H1 (cell line): ENCODE measurements around the gene RPS6KA4. TPM values are rescaled to one million over a fixed set of nuclear protein-coding genes. Genes with fewer than 3 reads are reported as not detected.

Experiments used
- CTCF ChIA-PET: fragments of 300-600 bp; sonication (Branson Sonifier 250); formaldehyde crosslinking; loops from one replicate; lab custom pipeline; 2021; ENCODE audit not compliant: partially characterized antibody; lab: Charles Lee
- POLR2A ChIA-PET: fragments of 300-600 bp; sonication (Branson Sonifier 250); formaldehyde crosslinking; loops from one replicate; lab custom pipeline; 2021; ENCODE audit warnings: inconsistent platforms; ENCODE audit not compliant: partially characterized antibody; lab: Charles Lee
- DNase-seq, 2 experiments: peaks; one replicate each; pipeline versions ENCODE4 v3.0.0 to v3.0.0-alpha.2; 2010 to 2022; ENCODE audit warnings: low spot score in 2 of 2, low read depth in 1 of 2, mixed read lengths in 1 of 2
- FAIRE-seq: peaks from 2 replicates; lab custom pipeline; 2011; peaks lifted over from hg19 to GRCh38; lab: Jason Lieb, UNC
- H2AFZ ChIP-seq: 2 replicates; pipeline ENCODE4 v1.8.1; 2012; ENCODE audit warnings: low read length, inconsistent platforms
- H2AK5ac ChIP-seq: 2 replicates; pipeline ENCODE4 v1.6.1; 2013; ENCODE audit warnings: low read depth, low read length
- H2BK120ac ChIP-seq: replicated peaks from 2 replicates; pipeline ENCODE3; 2013; ENCODE audit warnings: low read depth, low read length, inconsistent platforms
- H2BK12ac ChIP-seq: 2 replicates; pipeline ENCODE4 v1.6.1; 2013; ENCODE audit warnings: low read depth, low read length
- H2BK15ac ChIP-seq: 2 replicates; pipeline ENCODE4 v1.6.1; 2013; ENCODE audit warnings: low read length
- H2BK20ac ChIP-seq: 2 replicates; pipeline ENCODE4 v1.6.1; 2013; ENCODE audit warnings: low read length
- H2BK5ac ChIP-seq: 2 replicates; pipeline ENCODE4 v1.6.1; 2013; ENCODE audit warnings: low read depth, low read length
- H3K14ac ChIP-seq: 2 replicates; pipeline ENCODE4 v1.6.1; 2013; ENCODE audit warnings: inconsistent platforms; ENCODE audit not compliant: insufficient read length
- H3K18ac ChIP-seq: 2 replicates; pipeline ENCODE4 v1.6.1; 2013; ENCODE audit warnings: low read length; ENCODE audit errors: extremely low read depth
- H3K23ac ChIP-seq: 2 replicates; pipeline ENCODE4 v1.6.1; 2013; ENCODE audit warnings: inconsistent platforms; ENCODE audit not compliant: insufficient read length
- H3K23me2 ChIP-seq: 2 replicates; pipeline ENCODE4 v1.6.1; 2013; ENCODE audit warnings: low read depth, low read length
- H3K27ac ChIP-seq: 2 replicates; pipeline ENCODE4 v1.6.1; 2011; ENCODE audit warnings: low read depth, low read length, inconsistent platforms
- H3K27me3 ChIP-seq, 4 experiments: replicated peaks in 1 of 4; 1 replicate in 1 of 4; 2 replicates in 3 of 4; pipeline versions ENCODE4 v1.6.1 to v1.8.1; 2011 to 2013; ENCODE audit warnings: low read length in 3 of 4, mild to moderate bottlenecking in 3 of 4, inconsistent platforms in 2 of 4, mixed read lengths in 2 of 4, moderate library complexity in 1 of 4; ENCODE audit not compliant: control insufficient read depth in 3 of 4, insufficient read depth in 3 of 4; ENCODE audit errors: extremely low read depth in 1 of 4
- H3K36me3 ChIP-seq, 4 experiments: 2 replicates each; pipeline versions ENCODE4 v1.6.1 to v1.8.1; 2011 to 2013; ENCODE audit warnings: mild to moderate bottlenecking in 4 of 4, low read length in 3 of 4, moderate library complexity in 2 of 4, control low read depth in 1 of 4, inconsistent platforms in 1 of 4; ENCODE audit not compliant: insufficient read depth in 4 of 4, control insufficient read depth in 2 of 4
- H3K4ac ChIP-seq: replicated peaks from 2 replicates; pipeline ENCODE3; 2013; ENCODE audit warnings: low read length, low read depth, mixed read lengths, inconsistent platforms; ENCODE audit not compliant: insufficient read length
- H3K4me1 ChIP-seq, 4 experiments: replicated peaks in 1 of 4; 1 replicate in 1 of 4; 2 replicates in 3 of 4; pipeline versions ENCODE4 v1.6.1 to v1.8.1; 2011 to 2013; ENCODE audit warnings: low read length in 3 of 4, inconsistent platforms in 2 of 4, mixed read lengths in 1 of 4; ENCODE audit not compliant: insufficient read depth in 4 of 4, control insufficient read depth in 3 of 4
- H3K4me2 ChIP-seq, 2 experiments: 2 replicates each; pipeline versions ENCODE4 v1.6.1 to v1.8.1; 2011 to 2013; ENCODE audit warnings: low read depth in 2 of 2, low read length in 2 of 2, control low read depth in 1 of 2, inconsistent platforms in 1 of 2, mild to moderate bottlenecking in 1 of 2; ENCODE audit not compliant: insufficient read depth in 1 of 2
- H3K4me3 ChIP-seq, 4 experiments: fragments of 200-600, 300-600 bp in 1 of 4; sonication (generic), shearing (Covaris generic), sonication (Bioruptor Twin) in 1 of 4; 2 replicates each; pipeline versions ENCODE4 v1.5.1 to v1.8.1; 2011 to 2016; ENCODE audit warnings: low read length in 4 of 4, low read depth in 3 of 4, control low read depth in 2 of 4, inconsistent platforms in 2 of 4, mild to moderate bottlenecking in 2 of 4, mixed read lengths in 1 of 4, moderate library complexity in 1 of 4; ENCODE audit not compliant: insufficient read depth in 2 of 4; ENCODE audit errors: extremely low read depth in 1 of 4
- H3K56ac ChIP-seq: replicated peaks from 2 replicates; pipeline ENCODE3; 2013; ENCODE audit warnings: low read depth, mild to moderate bottlenecking, mixed read lengths, low read length, inconsistent platforms; ENCODE audit not compliant: insufficient read length
- H3K79me1 ChIP-seq: 2 replicates; pipeline ENCODE4 v1.6.1; 2013; ENCODE audit warnings: low read depth, low read length, control low read depth
- H3K79me2 ChIP-seq, 2 experiments: 2 replicates each; pipeline versions ENCODE4 v1.6.1 to v1.8.1; 2012 to 2013; ENCODE audit warnings: low read length in 2 of 2, mild to moderate bottlenecking in 2 of 2, inconsistent platforms in 1 of 2; ENCODE audit not compliant: insufficient read depth in 2 of 2, control insufficient read depth in 1 of 2
- H3K9ac ChIP-seq, 4 experiments: replicated peaks in 1 of 4; 1 replicate in 1 of 4; 2 replicates in 3 of 4; pipeline versions ENCODE4 v1.6.1 to v1.8.1; 2011 to 2013; ENCODE audit warnings: low read depth in 3 of 4, low read length in 3 of 4, control low read depth in 2 of 4, mild to moderate bottlenecking in 2 of 4, moderate library complexity in 2 of 4, inconsistent platforms in 1 of 4; ENCODE audit errors: extremely low read depth in 1 of 4
- H3K9me3 ChIP-seq, 2 experiments: 2 replicates each; pipeline versions ENCODE4 v1.6.1 to v1.8.1; 2012 to 2013; ENCODE audit warnings: mild to moderate bottlenecking in 2 of 2, moderate library complexity in 2 of 2, control low read depth in 1 of 2, inconsistent platforms in 1 of 2, low read depth in 1 of 2, low read length in 1 of 2, mixed read lengths in 1 of 2; ENCODE audit not compliant: insufficient read depth in 2 of 2
- H4K20me1 ChIP-seq, 2 experiments: replicated peaks in 1 of 2; 2 replicates each; pipeline versions ENCODE3 to v1.8.1; 2011 to 2013; ENCODE audit warnings: inconsistent platforms in 2 of 2, low read length in 2 of 2, mild to moderate bottlenecking in 1 of 2; ENCODE audit not compliant: insufficient read depth in 2 of 2, control insufficient read depth in 1 of 2
- H4K5ac ChIP-seq: 2 replicates; pipeline ENCODE4 v1.6.1; 2013; ENCODE audit warnings: low read length, low read depth, mixed read lengths, inconsistent platforms; ENCODE audit not compliant: insufficient read length
- H4K8ac ChIP-seq: 2 replicates; pipeline ENCODE4 v1.8.0; 2013; ENCODE audit warnings: mild to moderate bottlenecking, moderate library complexity, low read length, inconsistent platforms; ENCODE audit not compliant: insufficient read depth; ENCODE audit errors: extremely low read depth
- H4K91ac ChIP-seq: replicated peaks from 2 replicates; pipeline ENCODE3; 2013; ENCODE audit warnings: low read length, mixed read lengths, inconsistent platforms; ENCODE audit not compliant: insufficient read length
- ATF3 ChIP-seq: IDR thresholded peaks from 2 replicates; pipeline ENCODE4 v1.6.1; 2011; ENCODE audit warnings: low read depth, mild to moderate bottlenecking, low read length; ENCODE audit not compliant: insufficient read depth
- BRCA1 ChIP-seq: IDR thresholded peaks from 2 replicates; pipeline ENCODE4 v1.6.1; 2012; ENCODE audit warnings: low read depth, low read length, improper control_type of control experiment
- CTBP2 ChIP-seq: IDR thresholded peaks from 2 replicates; pipeline ENCODE4 v1.7.0; 2011; ENCODE audit warnings: borderline replicate concordance, mild to moderate bottlenecking, moderate library complexity, mixed read lengths, low read length; ENCODE audit not compliant: insufficient read depth, insufficient read length
- EP300 ChIP-seq, 2 experiments: IDR thresholded peaks; 1 replicate in 1 of 2; 2 replicates in 1 of 2; pipeline ENCODE4 v1.6.1; 2011 to 2012; ENCODE audit warnings: low read depth in 2 of 2, low read length in 2 of 2, mild to moderate bottlenecking in 2 of 2, borderline replicate concordance in 1 of 2, inconsistent platforms in 1 of 2, moderate library complexity in 1 of 2
- EZH2 ChIP-seq: fragments of 200-600 bp; sonication (generic); IDR thresholded peaks from 2 replicates; pipeline ENCODE4 v1.7.1; 2012; ENCODE audit warnings: low read depth, mild to moderate bottlenecking, moderate library complexity, low read length, inconsistent platforms; ENCODE audit not compliant: severe bottlenecking
- HDAC6 ChIP-seq: IDR thresholded peaks from one replicate; pipeline ENCODE4 v1.7.1; 2012; ENCODE audit warnings: low read depth, mild to moderate bottlenecking, inconsistent platforms, low read length, moderate library complexity
- JUN ChIP-seq: IDR thresholded peaks from 2 replicates; pipeline ENCODE4 v1.6.1; 2011; ENCODE audit warnings: low read depth, mild to moderate bottlenecking, improper control_type of control experiment, low read length
- KDM1A ChIP-seq: fragments of 200-600, 300-600 bp; sonication (generic); IDR thresholded peaks from 2 replicates; pipeline ENCODE4 v1.7.1; 2016; ENCODE audit warnings: mild to moderate bottlenecking, low read length, borderline replicate concordance
- RAD21 ChIP-seq, 2 experiments: IDR thresholded peaks in 1 of 2; conservative IDR thresholded peaks in 1 of 2; 2 replicates each; pipeline ENCODE4 v1.6.1; 2011; ENCODE audit warnings: low read depth in 2 of 2, low read length in 2 of 2, improper control_type of control experiment in 1 of 2, inconsistent platforms in 1 of 2, mild to moderate bottlenecking in 1 of 2, moderate library complexity in 1 of 2
- RFX5 ChIP-seq: IDR thresholded peaks from 2 replicates; pipeline ENCODE4 v1.6.1; 2011; ENCODE audit warnings: low read depth, low read length, improper control_type of control experiment, borderline replicate concordance
- SIX5 ChIP-seq: IDR thresholded peaks from 2 replicates; pipeline ENCODE4 v1.6.1; 2011; ENCODE audit warnings: mild to moderate bottlenecking, low read depth, low read length
- SRF ChIP-seq: IDR thresholded peaks from 2 replicates; pipeline ENCODE4 v1.6.1; 2011; ENCODE audit warnings: mild to moderate bottlenecking, low read depth, low read length, moderate library complexity
- WGBS, 2 experiments: shearing (Covaris generic) in 1 of 2; methylation state at CpG; one replicate each; pipeline versions ENCODE4 v1.1.6 to v1.1.7; 2013 to 2015; ENCODE audit warnings: low lambda C conversion rate in 2 of 2, mixed read lengths in 2 of 2, inconsistent platforms in 1 of 2, low coverage in 1 of 2, missing lambda C conversion rate in 1 of 2; ENCODE audit not compliant: insufficient replicate concordance in 2 of 2, insufficient coverage in 1 of 2, insufficient read length in 1 of 2; ENCODE audit errors: extremely low coverage in 1 of 2, missing lambda C conversion rate in 1 of 2; 5-methylcytosine and 5-hydroxymethylcytosine counted together
- polyA plus RNA-seq, 7 experiments: library from polyadenylated mRNA; depleted of rRNA in 3 of 7; stranded (reverse) in 5 of 7; unstranded in 2 of 7; fragments of >200 nt in 5 of 7; fragments of 200-250 nt in 2 of 7; gene quantifications; 1 replicate in 5 of 7; 2 replicates in 1 of 7; 4 replicates in 1 of 7; pipeline versions ENCODE4 v1.2.1 to v1.2.3, GENCODE V29; 2011 to 2013; ENCODE audit warnings: missing spikeins in 2 of 7, mixed read lengths in 2 of 7
- total RNA-seq: library from RNA; stranded (reverse); fragmentation: NEBNext Ultra II Directional; extraction: Animal tissue kit (Norgen Biotek cat#: 25700); gene quantifications from 2 replicates; pipeline ENCODE4 v1.2.1, GENCODE V29; 2021

The RPS6KA4 gene
- total and polyA plus RNA-seq, 2 of the 8 experiments (the other 6 are each of a cell fraction or from before 2014, with no cell fraction given): 8.2 to 12.6 TPM

GRCh38 chr11:64388894-64389293 is 29.9 kb downstream of the RPS6KA4 start:
- CTCF ChIA-PET: interaction anchor here (0.7 to 2.4 kb wide), 7 partner anchors 8 to 180 kb away, joined by 3 to 14 read pairs (median 5); no protein-coding TSS in a partner anchor
- FAIRE-seq (no peak), DNase-seq (no peak)
- no peaks in the 10 kb centered on the region for H3K9me3 ChIP-seq
- POLR2A ChIA-PET: interaction anchor here (0.5 to 0.8 kb wide), 2 partner anchors 16 to 17 kb away, joined by 3 read pairs; no protein-coding TSS in a partner anchor
- no peak overlapping the region for H2BK120ac ChIP-seq
- H3K79me2 ChIP-seq: no peaks in the 10 kb centered on the region
- no peak overlapping the region for H4K91ac ChIP-seq
- no peak overlapping the region for H3K18ac ChIP-seq
- peak overlapping the region; percentile 80; the same call in 1 of the 2 replicates for H2AK5ac ChIP-seq
- H4K5ac ChIP-seq: no peak overlapping the region
- H2BK20ac ChIP-seq: no peak overlapping the region
- 0 out of 2 replicates have a peak overlapping the region, but pooled peaks have one; percentile 68 for H2BK12ac ChIP-seq
- 92% methylated on average over 10 of the region's 10 CpGs; no CpG with 5 or more reads in 1 of the 2 experiments for WGBS, 2 experiments
- no peaks in the 10 kb centered on the region for H3K23me2 ChIP-seq
- no peak overlapping the region for H2BK5ac ChIP-seq
- no peak overlapping the region for H3K4ac ChIP-seq
- H3K9ac ChIP-seq: no peak overlapping the region
- H4K8ac ChIP-seq: no peak overlapping the region
- H3K4me2 ChIP-seq: no peak overlapping the region
- no peak overlapping the region for H3K14ac ChIP-seq
- no peaks in the 10 kb centered on the region for H3K36me3 ChIP-seq
- no peak overlapping the region for H3K23ac ChIP-seq
- H2BK15ac ChIP-seq: no peak overlapping the region
- H2AFZ ChIP-seq: no peak overlapping the region
- H4K20me1 ChIP-seq: no peaks in the 10 kb centered on the region
- no peaks in the 10 kb centered on the region; the same call in 1 of the 2 replicates for H3K79me1 ChIP-seq
- peaks cover 0 to 2% (median 0%) of the 10 kb centered on the region in 4 experiments; a peak in 1 of 7 replicates for H3K27me3 ChIP-seq
- H3K4me1 ChIP-seq: peaks cover 0 to 2% (median 0%) of the 10 kb centered on the region in 4 experiments; a peak in 4 of 7 replicates
- no peak overlapping the region for H3K27ac ChIP-seq
- H3K4me3 ChIP-seq: no peak overlapping the region
- H3K56ac ChIP-seq: no peak overlapping the region
- TF ChIP-seq ATF3: no peak
- no peak for TF ChIP-seq SIX5
- TF ChIP-seq JUN: no peak
- no peak for TF ChIP-seq SRF
- TF ChIP-seq BRCA1: no peak
- no peak for TF ChIP-seq RFX5
- no peak for TF ChIP-seq HDAC6
- no peak for TF ChIP-seq RAD21 (IDR thresholded peaks at IDR 0.05 in 1 of 2, conservative IDR thresholded peaks at IDR 0.05 in 1 of 2; ENCODE audit: low read depth in 2 of 2, low read length in 2 of 2)
- no peak for TF ChIP-seq KDM1A
- TF ChIP-seq CTBP2: no peak
- no peak for TF ChIP-seq EP300 (IDR thresholded peaks at IDR 0.05; ENCODE audit: borderline replicate concordance in 1 of 2, low read depth in 2 of 2, low read length in 2 of 2)
- no peak for TF ChIP-seq EZH2
